CD8-positive, alpha-beta memory T cell (primary cell): ENCODE data around the gene PEX26. TPM values are rescaled to one million over a fixed set of nuclear protein-coding genes. Genes with fewer than 3 reads are reported as not detected.
"Not testable (repeated sequence)": the region's sequence is repeated elsewhere in the genome, so short reads cannot be mapped to it uniquely, and the experiment has no call there.

Experiments used
- CTCF ChIA-PET: fragments of 350-600 bp; sonication (Branson Sonifier 250); formaldehyde crosslinking; loops from one replicate; lab custom pipeline; 2021; ENCODE audit warnings: antibody characterized with exemption; lab: Charles Lee
- POLR2A ChIA-PET: fragments of 350-600 bp; sonication (Branson Sonifier 250); formaldehyde crosslinking; loops from one replicate; lab custom pipeline; 2021; ENCODE audit warnings: antibody characterized with exemption; lab: Charles Lee
- DNase-seq, 5 donors: peaks; one replicate each; pipeline versions ENCODE4 v3.0.0 to v3.0.0-alpha.2; 2020 to 2022; ENCODE audit warnings: mixed read lengths in 1 of 5
- H3K27ac ChIP-seq: one replicate; pipeline ENCODE4 v1.7.0; 2013; ENCODE audit warnings: low read depth, mild to moderate bottlenecking, low read length, moderate library complexity
- H3K27me3 ChIP-seq: 2 replicates; pipeline ENCODE4 v1.7.0; 2013; ENCODE audit warnings: low read length, mild to moderate bottlenecking; ENCODE audit not compliant: insufficient read depth, poor library complexity, severe bottlenecking
- H3K36me3 ChIP-seq: 2 replicates; pipeline ENCODE4 v1.7.0; 2013; ENCODE audit warnings: mild to moderate bottlenecking, low read length, moderate library complexity; ENCODE audit not compliant: insufficient read depth
- H3K4me1 ChIP-seq: 2 replicates; pipeline ENCODE4 v1.7.0; 2013; ENCODE audit warnings: mild to moderate bottlenecking, low read length, moderate library complexity; ENCODE audit not compliant: insufficient read depth
- H3K4me3 ChIP-seq: 2 replicates; pipeline ENCODE4 v1.7.0; 2013; ENCODE audit warnings: mild to moderate bottlenecking, low read length
- H3K9me3 ChIP-seq: 2 replicates; pipeline ENCODE4 v1.7.0; 2013; ENCODE audit warnings: mild to moderate bottlenecking, low read length
- H3K27ac Mint-ChIP-seq, 8 donors: one replicate each; pipeline ENCODE4 v1.8.0; 2020 to 2021; ENCODE audit warnings: mixed read lengths in 8 of 8, mild to moderate bottlenecking in 6 of 8, inconsistent platforms in 3 of 8, moderate library complexity in 3 of 8
- H3K27me3 Mint-ChIP-seq, 2 donors: one replicate each; pipeline ENCODE4 v1.8.0; 2020 to 2021; ENCODE audit warnings: mixed read lengths in 2 of 2, mild to moderate bottlenecking in 1 of 2, moderate library complexity in 1 of 2
- H3K36me3 Mint-ChIP-seq, 3 donors: one replicate each; pipeline ENCODE4 v1.8.0; 2020 to 2021; ENCODE audit warnings: mixed read lengths in 3 of 3, inconsistent platforms in 1 of 3, mild to moderate bottlenecking in 1 of 3
- H3K4me1 Mint-ChIP-seq, 3 donors: one replicate each; pipeline ENCODE4 v1.8.0; 2020 to 2021; ENCODE audit warnings: mixed read lengths in 3 of 3, inconsistent platforms in 1 of 3, mild to moderate bottlenecking in 1 of 3
- H3K4me3 Mint-ChIP-seq, 7 donors: one replicate each; pipeline ENCODE4 v1.8.0; 2020 to 2021; ENCODE audit warnings: mixed read lengths in 7 of 7, mild to moderate bottlenecking in 6 of 7, moderate library complexity in 4 of 7, inconsistent platforms in 2 of 7
- H3K9me3 Mint-ChIP-seq, 5 donors: one replicate each; pipeline ENCODE4 v1.8.0; 2020 to 2022; ENCODE audit warnings: mixed read lengths in 5 of 5, mild to moderate bottlenecking in 3 of 5, moderate library complexity in 2 of 5, inconsistent platforms in 1 of 5
- polyA plus RNA-seq: library from polyadenylated mRNA; unstranded; fragments of 300-500 nt; fragmentation: Illumina TruSeq; gene quantifications from one replicate; pipeline ENCODE4 v1.2.3, GENCODE V29; 2021
- total RNA-seq, 2 experiments: library from RNA; stranded (reverse); gene quantifications; one replicate each; pipeline ENCODE4 v1.2.3, GENCODE V29; 2021

The PEX26 gene
- total and polyA plus RNA-seq, 3 experiments from 2014 or later = 6.0 to 59.3 (median 56.7) TPM

- H3K4me1 ChIP-seq = peaks cover under 1% of the 10 kb centered on the region
- no peak for DNase-seq
- H3K27me3 Mint-ChIP-seq = peaks cover 10 to 33% of the 10 kb centered on the region in 2 donors
- H3K36me3 Mint-ChIP-seq = no peaks in the 10 kb centered on the region
- H3K4me1 Mint-ChIP-seq = peaks cover under 1% of the 10 kb centered on the region in 3 donors
- peak overlapping the region in 1 of 8 donors; percentile 70 for H3K27ac Mint-ChIP-seq
- POLR2A ChIA-PET = no interaction called here
- no peaks in the 10 kb centered on the region for H3K9me3 ChIP-seq
- CTCF ChIA-PET = interaction anchor here (7.4 kb wide), 1 partner anchor 241 kb away, joined by 115 read pairs; no protein-coding TSS in a partner anchor
- no peak overlapping the region for H3K27ac ChIP-seq
- no peaks in the 10 kb centered on the region for H3K9me3 Mint-ChIP-seq
- no peak overlapping the region for H3K4me3 ChIP-seq
- H3K27me3 ChIP-seq = peaks cover 10% of the 10 kb centered on the region
- H3K36me3 ChIP-seq = no peaks in the 10 kb centered on the region
- no peak overlapping the region for H3K4me3 Mint-ChIP-seq
Measured at GRCh38 chr22:18070556-18071306, 7.1 kb upstream of the PEX26 start.

GRCh38 chr22:18071307-18071967 lies 6.4 kb upstream of the PEX26 start:
- POLR2A ChIA-PET, H3K4me1 ChIP-seq, H3K4me3 ChIP-seq, H3K4me1 Mint-ChIP-seq, H3K27ac ChIP-seq, H3K36me3 Mint-ChIP-seq, H3K27me3 ChIP-seq, H3K9me3 ChIP-seq, H3K4me3 Mint-ChIP-seq, H3K36me3 ChIP-seq, H3K9me3 Mint-ChIP-seq, DNase-seq, H3K27ac Mint-ChIP-seq: not testable (repeated sequence)
- CTCF ChIA-PET = interaction anchor here (7.4 kb wide), 1 partner anchor 241 kb away, joined by 115 read pairs; no protein-coding TSS in a partner anchor
- peaks cover 5 to 26% of the 10 kb centered on the region in 2 donors for H3K27me3 Mint-ChIP-seq

GRCh38 chr22:18071968-18072310 lies 5.9 kb upstream of the PEX26 start:
- ChIA-PET POLR2A (no interaction called here), CTCF (interaction anchor here (7.4 kb wide), 1 partner anchor 242 kb away, joined by 115 read pairs; no protein-coding TSS in a partner anchor)
- H3K9me3 Mint-ChIP-seq = no peaks in the 10 kb centered on the region
- H3K4me3 Mint-ChIP-seq = no peak overlapping the region
- DNase-seq = no peak
- no peaks in the 10 kb centered on the region for H3K36me3 Mint-ChIP-seq
- H3K27ac ChIP-seq = no peak overlapping the region
- H3K27me3 Mint-ChIP-seq = peaks cover 2 to 22% of the 10 kb centered on the region in 2 donors
- H3K4me1 ChIP-seq = peaks cover 13% of the 10 kb centered on the region
- H3K4me1 Mint-ChIP-seq = peaks cover 10 to 13% (median 12%) of the 10 kb centered on the region in 3 donors
- no peaks in the 10 kb centered on the region for H3K36me3 ChIP-seq
- H3K9me3 ChIP-seq = no peaks in the 10 kb centered on the region
- no peak overlapping the region for H3K4me3 ChIP-seq
- H3K27me3 ChIP-seq = peaks cover 8% of the 10 kb centered on the region
- peak overlapping the region in 1 of 8 donors; percentile 3 for H3K27ac Mint-ChIP-seq

GRCh38 chr22:18073467-18073866 lies 4.3 kb upstream of the PEX26 start:
- Mint-ChIP-seq H3K36me3 (peaks cover 0 to 6% (median 0%) of the 10 kb centered on the region in 3 donors), H3K4me1 (peaks cover 21 to 23% (median 23%) of the 10 kb centered on the region in 3 donors), H3K4me3 (no peak overlapping the region), H3K27me3 (peaks cover under 1 to 7% of the 10 kb centered on the region in 2 donors), H3K9me3 (no peaks in the 10 kb centered on the region), H3K27ac (no peak overlapping the region)
- DNase-seq = no peak
- Histone ChIP-seq H3K4me1 (peaks cover 18% of the 10 kb centered on the region), H3K36me3 (no peaks in the 10 kb centered on the region), H3K27ac (no peak overlapping the region), H3K27me3 (peaks cover 4% of the 10 kb centered on the region), H3K4me3 (no peak overlapping the region), H3K9me3 (no peaks in the 10 kb centered on the region)
- ChIA-PET CTCF (interaction anchor here (7.4 kb wide), 1 partner anchor 243 kb away, joined by 115 read pairs; no protein-coding TSS in a partner anchor), POLR2A (no interaction called here)

GRCh38 chr22:18073927-18074326 lies 3.9 kb upstream of the PEX26 start:
- H3K9me3 ChIP-seq, H3K36me3 ChIP-seq, POLR2A ChIA-PET, H3K36me3 Mint-ChIP-seq, H3K27me3 ChIP-seq, H3K27ac Mint-ChIP-seq, H3K27me3 Mint-ChIP-seq, H3K27ac ChIP-seq, H3K4me3 Mint-ChIP-seq, H3K9me3 Mint-ChIP-seq, DNase-seq, H3K4me3 ChIP-seq: not testable (repeated sequence)
- peaks cover 22% of the 10 kb centered on the region for H3K4me1 ChIP-seq
- peaks cover 24 to 28% (median 27%) of the 10 kb centered on the region in 3 donors for H3K4me1 Mint-ChIP-seq
- CTCF ChIA-PET = interaction anchor here (7.4 kb wide), 1 partner anchor 244 kb away, joined by 115 read pairs; no protein-coding TSS in a partner anchor

- Mint-ChIP-seq H3K4me3 (no peak overlapping the region), H3K4me1 (peaks cover 33 to 39% (median 39%) of the 10 kb centered on the region in 3 donors), H3K36me3 (peaks cover 0 to 20% (median 0%) of the 10 kb centered on the region in 3 donors), H3K27ac (peak overlapping the region in 3 of 8 donors; percentile 19 to 92 (median 72)), H3K27me3 (no peaks in the 10 kb centered on the region), H3K9me3 (no peaks in the 10 kb centered on the region)
- ChIA-PET CTCF (interaction anchor here (0.6 to 7.4 kb wide), 11 partner anchors 9 to 986 kb away, joined by 3 to 115 read pairs (median 4); no protein-coding TSS in a partner anchor), POLR2A (no interaction called here)
- DNase-seq = no peak
- Histone ChIP-seq H3K9me3 (no peaks in the 10 kb centered on the region), H3K27me3 (no peaks in the 10 kb centered on the region), H3K36me3 (peaks cover 3% of the 10 kb centered on the region), H3K4me1 (peaks cover 31% of the 10 kb centered on the region), H3K4me3 (no peak overlapping the region), H3K27ac (no peak overlapping the region)
Measured at GRCh38 chr22:18075101-18075719, 2.6 kb upstream of the PEX26 start.

GRCh38 chr22:18075720-18076497 lies 1.9 kb upstream of the PEX26 start:
- peak in 3 of 5 donors; percentile 10 to 62 (median 58) for DNase-seq
- no peaks in the 10 kb centered on the region for H3K9me3 ChIP-seq
- H3K36me3 ChIP-seq = peaks cover 3% of the 10 kb centered on the region
- Mint-ChIP-seq H3K36me3 (peaks cover 4 to 25% (median 5%) of the 10 kb centered on the region in 3 donors), H3K27me3 (no peaks in the 10 kb centered on the region), H3K4me1 (peaks cover 36 to 44% (median 44%) of the 10 kb centered on the region in 3 donors), H3K9me3 (no peaks in the 10 kb centered on the region), H3K4me3 (peak overlapping the region; percentile 54 to 79 (median 65)), H3K27ac (peak overlapping the region; percentile 28 to 96 (median 81))
- no peak overlapping the region for H3K4me3 ChIP-seq
- no peaks in the 10 kb centered on the region for H3K27me3 ChIP-seq
- POLR2A ChIA-PET = interaction anchor here (1.1 kb wide), 1 partner anchor 16 kb away, joined by 3 read pairs; no protein-coding TSS in a partner anchor
- H3K27ac ChIP-seq = no peak overlapping the region
- peaks cover 31% of the 10 kb centered on the region for H3K4me1 ChIP-seq
- CTCF ChIA-PET = interaction anchor here (0.6 to 7.4 kb wide), 19 partner anchors 10 to 987 kb away, joined by 3 to 115 read pairs (median 3); partner anchors contain the start of gene USP18
